GM19240 (cell line): ENCODE measurements around the gene FRAS1.
"Not testable (repeated sequence)": the region's sequence is repeated elsewhere in the genome, so short reads cannot be mapped to it uniquely, and the experiment has no call there.

Experiments used
- DNase-seq: peaks from one replicate; pipeline ENCODE4 v3.0.0; 2011; ENCODE audit warnings: low spot score; ENCODE audit not compliant: insufficient read length

The FRAS1 gene

DNA sequence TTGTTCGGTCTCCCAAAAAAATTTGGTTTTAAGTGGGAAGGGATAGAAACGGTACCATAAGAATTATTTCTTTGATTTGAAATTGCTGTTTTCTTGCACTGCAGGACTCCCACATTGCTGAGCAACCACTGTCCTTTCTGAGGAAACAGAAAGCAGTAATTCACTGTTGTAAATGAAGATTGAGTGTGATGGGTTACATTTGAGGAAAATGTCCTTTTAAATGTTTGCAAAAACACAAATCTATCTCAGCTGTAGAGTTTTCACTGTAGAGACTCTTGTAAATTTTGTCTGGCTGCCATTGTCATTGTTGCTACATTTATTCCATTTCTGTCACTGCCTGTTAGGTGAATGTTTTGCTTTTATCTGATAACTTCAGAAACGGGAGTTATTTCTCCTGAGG is 105.2 kb downstream of the FRAS1 start:
- no peak for DNase-seq

DNA sequence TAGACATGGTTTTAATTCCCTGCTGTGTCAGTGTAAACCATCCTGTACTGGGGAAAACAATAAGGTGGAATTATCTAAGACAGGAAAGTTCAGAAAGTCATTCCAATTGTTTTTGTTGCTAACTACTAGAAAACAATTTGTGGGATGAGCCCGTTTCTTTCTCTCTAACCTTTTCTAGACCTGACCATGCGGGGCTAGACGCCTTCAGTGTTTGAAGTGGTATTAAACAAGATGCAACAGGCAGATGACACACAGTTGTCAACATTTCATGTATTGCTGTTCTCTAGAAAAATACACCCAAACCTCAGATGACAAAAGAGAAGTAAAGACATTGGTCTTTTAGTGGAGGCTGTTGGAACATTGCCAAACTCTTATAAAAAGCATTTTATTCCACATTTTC is 105.7 kb downstream of the FRAS1 start:
- no peak for DNase-seq

DNA sequence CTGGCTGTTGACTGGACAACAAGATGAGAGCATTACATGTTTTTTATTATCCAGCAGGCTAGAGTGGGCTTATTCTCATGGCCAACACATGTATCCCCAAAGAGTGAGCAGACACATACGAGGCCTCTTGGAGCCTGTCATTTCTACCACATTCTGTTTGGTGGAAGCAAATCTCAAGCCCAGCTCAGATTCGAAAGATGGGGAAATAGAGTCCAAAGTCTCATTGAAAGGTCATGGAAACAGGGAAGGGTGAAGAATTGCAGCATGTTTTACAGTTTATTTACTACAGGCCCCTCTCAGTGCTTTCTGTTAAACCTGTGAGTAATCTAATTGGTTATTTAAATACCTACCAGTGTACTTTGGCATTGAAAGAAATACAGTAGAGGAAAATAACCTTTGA is 108.6 kb downstream of the FRAS1 start:
- no peak for DNase-seq

- no peak for DNase-seq
These were observed 109.5 kb downstream of the FRAS1 start for GRCh38 chr4:78166622-78167021.

DNA sequence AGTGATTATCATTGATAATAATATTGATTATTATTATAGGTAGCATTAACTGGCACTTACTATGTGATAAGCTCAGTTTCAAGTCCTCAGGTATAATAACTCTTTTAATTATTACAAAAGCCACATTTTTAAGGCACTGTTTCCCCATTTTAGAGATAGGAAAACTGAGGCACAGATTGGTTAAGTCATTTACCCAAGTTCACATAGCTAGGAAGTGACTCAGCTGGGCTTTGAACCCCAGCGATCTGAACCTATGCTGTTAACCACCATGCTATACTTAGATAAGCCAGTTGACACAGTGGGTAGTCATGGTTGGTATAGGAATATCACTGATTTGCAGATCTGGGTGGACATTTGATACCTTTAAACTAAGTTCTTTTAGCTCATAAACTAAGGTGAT is 110.4 kb downstream of the FRAS1 start:
- no peak for DNase-seq

GRCh38 chr4:78168029-78168428 is 110.9 kb downstream of the FRAS1 start:
- no peak for DNase-seq

DNA sequence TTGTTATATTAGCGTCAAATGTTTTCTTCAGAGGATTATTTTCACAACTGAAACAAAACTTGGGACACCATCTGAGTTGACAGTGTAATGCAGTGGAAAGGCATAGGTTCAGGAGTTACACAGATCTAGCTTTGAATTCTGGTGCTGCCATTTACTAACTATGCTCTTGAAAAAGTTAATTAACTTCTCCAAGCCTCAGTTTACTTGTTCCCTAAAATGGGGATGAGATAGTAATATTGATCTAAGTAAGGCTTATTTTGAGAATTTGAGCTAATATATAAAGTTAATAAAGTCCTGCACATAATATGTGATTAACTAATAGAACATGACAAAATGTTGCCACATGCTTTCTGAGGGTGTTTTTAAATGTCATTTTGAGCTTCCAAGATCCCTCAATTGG is 112.6 kb downstream of the FRAS1 start:
- DNase-seq = no peak

DNA sequence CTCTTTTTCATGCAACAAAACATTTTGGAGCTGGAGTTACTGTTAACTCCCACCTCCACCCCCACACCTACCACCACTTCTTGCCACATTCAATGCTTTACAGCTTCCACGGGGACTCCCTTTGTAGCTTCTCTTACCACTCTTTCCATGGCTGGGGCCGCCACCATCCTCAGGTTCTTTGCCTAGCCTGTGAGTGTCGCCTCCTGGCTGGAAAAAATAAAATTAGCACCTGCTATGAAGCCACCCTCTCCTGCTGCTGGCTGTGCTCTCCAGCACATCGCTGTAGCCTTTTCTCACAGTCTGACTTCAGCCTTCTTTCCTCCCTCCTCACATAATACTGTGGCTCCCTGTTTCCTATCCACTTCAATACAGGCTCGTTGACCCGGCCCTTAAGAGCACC is 114.4 kb downstream of the FRAS1 start:
- DNase-seq = no peak

DNA sequence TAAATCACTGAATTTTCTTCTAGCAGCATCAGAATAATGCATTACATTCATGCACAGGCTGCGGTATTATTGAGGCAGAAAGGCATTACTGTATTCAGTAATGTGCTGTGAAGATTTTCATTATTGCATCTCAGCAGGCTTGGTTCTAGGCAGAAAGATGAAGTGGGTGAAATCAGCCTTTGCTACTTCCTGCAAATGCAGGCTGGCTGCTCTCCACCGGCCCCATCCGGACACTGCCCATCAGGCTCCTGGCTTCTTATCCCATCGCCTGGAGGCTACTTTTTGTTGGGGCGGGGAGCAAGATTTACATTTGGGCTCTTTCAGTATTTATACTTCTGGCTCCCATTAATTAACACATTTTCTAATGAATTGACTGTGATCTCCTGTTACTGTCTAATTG is 117.8 kb downstream of the FRAS1 start:
- no peak for DNase-seq

- no peak for DNase-seq
These were observed 122.1 kb downstream of the FRAS1 start for GRCh38 chr4:78179196-78179595.

DNA sequence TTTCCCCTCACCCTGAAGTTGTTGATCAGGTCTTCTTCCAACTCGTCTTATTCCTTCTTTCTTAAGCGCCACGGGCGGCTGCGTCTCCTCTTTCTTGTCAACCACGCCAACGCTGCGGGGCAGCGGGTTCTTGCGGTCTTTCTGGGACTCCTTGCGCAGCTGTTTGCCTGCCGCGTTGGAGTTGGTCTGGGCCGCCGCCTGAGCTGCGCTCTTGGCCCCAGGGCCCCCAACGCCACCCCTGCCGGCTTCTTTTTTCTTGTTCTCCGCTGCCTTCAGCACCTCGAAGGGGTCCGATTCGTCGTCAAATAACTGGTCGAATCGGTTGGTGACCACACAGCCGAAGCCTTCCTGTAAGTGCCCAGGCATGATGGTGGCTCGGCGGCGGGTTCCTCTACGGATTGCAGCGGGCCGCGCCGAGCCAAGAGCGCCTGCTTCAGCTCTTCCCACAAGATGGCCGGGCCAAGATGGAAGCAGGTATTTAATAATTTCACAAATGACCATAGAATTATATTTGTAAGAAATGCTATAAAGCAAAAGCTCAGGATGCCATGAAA is 124.6 kb downstream of the FRAS1 start:
- not testable (repeated sequence) for DNase-seq

GRCh38 chr4:78184584-78184983 is 127.5 kb downstream of the FRAS1 start:
- DNase-seq = no peak

- no peak for DNase-seq
These were observed 128.0 kb downstream of the FRAS1 start for GRCh38 chr4:78185117-78185516.

GRCh38 chr4:78186597-78187543 is 129.7 kb downstream of the FRAS1 start:
- no peak for DNase-seq

- DNase-seq = no peak
These were observed 132.9 kb downstream of the FRAS1 start for GRCh38 chr4:78190068-78190467.

- DNase-seq = no peak
These were observed 133.5 kb downstream of the FRAS1 start for GRCh38 chr4:78190595-78190994.

DNA sequence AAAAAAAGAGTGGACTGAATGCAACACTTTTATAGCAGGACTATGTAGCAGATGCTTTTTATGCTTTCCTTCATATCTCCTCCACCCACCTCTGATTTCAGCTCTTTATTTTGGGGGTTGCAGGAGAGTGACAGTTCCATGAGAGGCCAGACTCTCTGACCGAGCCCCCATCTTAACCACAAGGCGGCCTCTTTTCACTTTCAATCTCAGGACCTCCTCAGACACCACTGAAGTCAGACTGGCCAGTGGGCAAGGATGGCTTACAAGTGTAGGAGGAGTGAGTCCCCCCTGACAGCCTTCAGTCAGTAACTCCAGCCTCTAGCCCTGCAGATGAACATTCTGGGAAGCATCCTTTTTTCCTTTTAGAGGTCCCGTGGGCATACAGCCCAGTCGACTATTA is 140.8 kb downstream of the FRAS1 start:
- no peak for DNase-seq

DNA sequence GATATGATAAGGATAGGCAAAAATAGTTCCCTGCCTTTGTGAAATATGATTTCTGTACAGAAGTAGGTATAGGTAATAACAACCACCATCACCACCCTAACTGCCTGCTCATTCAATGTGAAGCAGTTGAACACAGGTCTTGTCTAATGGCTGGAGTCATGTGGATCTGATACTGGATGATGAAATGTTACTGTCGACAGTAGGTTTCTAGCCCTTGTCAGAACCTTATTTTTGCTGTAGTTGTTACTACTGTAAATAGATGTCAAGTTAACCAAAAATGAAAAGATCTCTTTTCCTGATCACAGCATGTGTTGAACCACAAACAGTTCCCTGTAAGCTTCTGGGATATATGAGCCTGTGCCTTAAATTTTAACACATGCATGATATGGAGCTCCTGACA is 142.9 kb downstream of the FRAS1 start:
- DNase-seq = no peak

GRCh38 chr4:78200949-78201348 is 143.8 kb downstream of the FRAS1 start:
- DNase-seq = no peak

GRCh38 chr4:78204176-78204575 is 147.1 kb downstream of the FRAS1 start:
- no peak for DNase-seq

DNA sequence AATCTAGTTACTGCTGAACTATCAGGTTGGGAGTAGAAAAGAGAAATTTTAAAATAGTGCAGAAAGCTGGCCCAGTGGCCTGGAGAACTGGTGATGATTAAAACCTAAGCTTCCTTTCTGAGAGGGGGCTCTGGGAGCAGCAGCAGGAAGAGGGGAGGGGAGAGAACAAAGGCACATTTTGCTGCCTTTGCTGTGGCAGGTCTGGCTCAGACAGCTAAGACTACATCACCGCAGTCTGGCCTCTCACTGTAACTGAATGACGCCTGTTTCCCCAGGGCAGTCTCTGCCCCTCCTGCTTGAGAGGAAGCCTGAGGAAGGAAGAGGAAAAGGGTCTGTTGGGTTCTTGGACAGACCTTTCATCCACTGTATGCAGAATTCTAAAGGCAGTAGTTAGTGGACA is 148.5 kb downstream of the FRAS1 start:
- DNase-seq = no peak

DNA sequence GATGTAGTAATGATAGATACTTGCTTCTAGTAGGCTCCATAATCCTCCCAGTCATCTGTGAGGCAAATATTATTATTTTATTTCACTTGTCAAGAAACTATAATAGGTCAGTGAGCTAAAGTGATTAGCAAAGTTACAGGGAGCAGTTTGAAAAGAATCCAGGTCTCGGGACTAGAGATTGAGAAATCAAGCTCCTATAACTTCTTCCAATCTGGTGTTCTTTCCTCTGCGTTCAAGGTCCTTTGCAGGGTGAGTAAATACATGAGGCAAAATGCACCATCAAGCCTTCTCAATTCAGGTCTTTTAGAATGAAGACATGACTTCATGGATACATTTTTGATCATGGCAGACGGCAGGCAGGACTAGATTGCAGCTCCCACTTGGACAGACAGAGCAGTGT is 150.4 kb downstream of the FRAS1 start:
- DNase-seq = no peak

DNA sequence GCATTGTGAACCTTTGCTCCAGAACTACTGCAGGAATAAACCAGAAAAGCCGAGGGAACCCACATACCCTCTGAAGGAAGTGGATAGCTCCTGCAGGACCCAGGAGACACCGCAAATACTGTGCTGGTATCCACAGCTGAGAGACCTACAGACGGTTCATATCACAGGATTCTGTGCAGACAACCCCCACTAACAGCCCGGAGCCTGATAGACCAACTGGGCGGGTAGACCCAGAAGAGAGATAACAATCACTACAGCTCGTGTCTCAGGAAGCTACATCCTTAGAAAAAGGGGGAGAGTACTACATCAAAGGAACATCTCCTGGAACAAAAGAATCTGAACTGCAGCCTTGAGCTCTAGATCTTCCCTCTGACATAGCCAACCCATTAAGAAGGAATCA is 150.8 kb downstream of the FRAS1 start:
- DNase-seq = no peak
